NCI-H2081 treated with DMSO at 0.1 percent for 48 hours (cell line): ENCODE data around the gene CABLES2.

Experiments used
- DNase-seq: peaks from one replicate; lab custom pipeline; 2025; lab: John Stamatoyannopoulos, UW

The CABLES2 gene

GRCh38 chr20:62407221-62407992 is at the start of gene CABLES2:
Gene CABLES2, minus strand, starts transcription at chr20:62407285. Its CDS starts 9 bp downstream, at chr20:62407276.
- peak; percentile 29 for DNase-seq

DNA sequence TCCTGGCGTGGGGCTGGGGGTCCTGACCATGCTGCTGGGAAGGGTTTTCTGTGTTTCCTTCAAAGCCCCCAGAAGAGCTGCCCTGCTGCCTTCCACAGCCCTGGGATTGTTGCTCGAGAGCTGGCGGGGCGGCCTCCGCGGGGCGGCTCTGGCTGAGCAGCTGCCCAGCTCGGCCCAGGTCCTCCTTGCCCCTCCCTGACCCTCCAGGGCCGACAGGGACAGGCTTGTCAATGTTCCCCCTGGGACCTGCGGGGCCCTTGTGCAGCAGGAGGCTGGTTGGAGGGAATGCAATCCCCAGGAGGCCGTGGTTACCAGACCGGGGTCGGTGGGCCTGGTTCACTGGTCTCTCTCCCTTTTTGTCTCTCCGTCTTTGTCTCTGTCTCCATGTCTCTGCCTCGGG is 48.8 kb upstream of the CABLES2 start:
- DNase-seq, result no peak

GRCh38 chr20:62454904-62455636 is 48.0 kb upstream of the CABLES2 start:
- no peak for DNase-seq

GRCh38 chr20:62453186-62453808 is 46.2 kb upstream of the CABLES2 start:
- DNase-seq, result no peak

GRCh38 chr20:62452475-62453095 is 45.5 kb upstream of the CABLES2 start:
- DNase-seq, result no peak

DNA sequence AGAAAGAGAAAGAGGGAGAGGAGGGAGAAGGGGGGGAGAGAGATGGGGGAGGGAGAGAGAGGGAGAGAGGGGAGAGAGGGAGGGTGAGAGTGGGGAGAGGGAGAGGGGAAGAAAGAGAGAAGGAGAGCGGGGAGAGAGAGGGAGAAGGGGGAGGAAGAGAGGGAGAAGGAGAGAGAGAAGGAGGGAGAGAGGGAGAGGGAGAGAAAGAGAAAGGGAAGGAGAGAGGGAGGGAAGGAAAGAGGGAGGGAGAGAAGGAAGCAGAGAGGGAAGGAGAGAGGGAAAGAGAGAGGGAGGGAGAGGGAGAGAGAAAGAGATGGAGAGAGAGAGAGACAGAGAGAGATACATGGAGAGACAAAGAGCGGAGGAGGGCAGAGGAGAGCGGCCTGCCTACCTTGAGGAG is 44.9 kb upstream of the CABLES2 start:
- no peak for DNase-seq

- no peak for DNase-seq
These were observed 44.2 kb upstream of the CABLES2 start for GRCh38 chr20:62451156-62451767.

GRCh38 chr20:62449951-62450691 is 43.0 kb upstream of the CABLES2 start:
- DNase-seq, result no peak

GRCh38 chr20:62448788-62449187 is 41.7 kb upstream of the CABLES2 start:
- DNase-seq, result no peak

- no peak for DNase-seq
These were observed 41.0 kb upstream of the CABLES2 start for GRCh38 chr20:62448038-62448437.

- DNase-seq, result no peak
These were observed 40.1 kb upstream of the CABLES2 start for GRCh38 chr20:62446888-62447869.

- DNase-seq, result no peak
These were observed 39.4 kb upstream of the CABLES2 start for GRCh38 chr20:62446481-62446880.

GRCh38 chr20:62445553-62446340 is 38.7 kb upstream of the CABLES2 start:
- no peak for DNase-seq

GRCh38 chr20:62444286-62444685 is 37.2 kb upstream of the CABLES2 start:
- no peak for DNase-seq

- DNase-seq, result no peak
These were observed 35.0 kb upstream of the CABLES2 start for GRCh38 chr20:62441987-62442539.

- no peak for DNase-seq
These were observed 32.1 kb upstream of the CABLES2 start for GRCh38 chr20:62439218-62439617.

GRCh38 chr20:62437927-62438326 is 30.8 kb upstream of the CABLES2 start:
- DNase-seq, result no peak

DNA sequence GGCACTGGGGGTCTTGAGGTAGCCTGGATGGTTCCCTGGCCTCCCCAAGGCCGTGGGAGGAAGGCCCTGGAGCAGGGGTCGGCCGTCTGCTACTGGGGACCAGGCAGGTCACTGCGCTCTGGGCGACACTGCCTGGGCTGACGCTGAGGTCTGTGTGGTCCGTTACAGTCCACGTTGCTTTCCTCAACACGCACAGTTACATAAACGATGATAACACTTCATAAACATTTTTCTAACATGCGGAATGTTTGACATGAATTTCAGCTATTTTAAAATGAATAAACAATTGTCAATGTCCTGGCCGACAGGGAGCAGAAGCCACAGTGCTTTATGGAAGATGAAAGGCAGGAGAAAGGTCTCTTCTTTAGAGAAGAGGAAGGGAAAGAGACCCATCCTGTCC is 30.4 kb upstream of the CABLES2 start:
- DNase-seq, result no peak

- no peak for DNase-seq
These were observed 29.6 kb upstream of the CABLES2 start for GRCh38 chr20:62436692-62437091.
